ENCODE measurements around the gene PTGES3L. TPM values are rescaled to one million over a fixed set of nuclear protein-coding genes. Genes with fewer than 3 reads are reported as not detected.

The PTGES3L gene
- total RNA-seq, 1 experiment from 2014 or later = 0.74 TPM

DNA sequence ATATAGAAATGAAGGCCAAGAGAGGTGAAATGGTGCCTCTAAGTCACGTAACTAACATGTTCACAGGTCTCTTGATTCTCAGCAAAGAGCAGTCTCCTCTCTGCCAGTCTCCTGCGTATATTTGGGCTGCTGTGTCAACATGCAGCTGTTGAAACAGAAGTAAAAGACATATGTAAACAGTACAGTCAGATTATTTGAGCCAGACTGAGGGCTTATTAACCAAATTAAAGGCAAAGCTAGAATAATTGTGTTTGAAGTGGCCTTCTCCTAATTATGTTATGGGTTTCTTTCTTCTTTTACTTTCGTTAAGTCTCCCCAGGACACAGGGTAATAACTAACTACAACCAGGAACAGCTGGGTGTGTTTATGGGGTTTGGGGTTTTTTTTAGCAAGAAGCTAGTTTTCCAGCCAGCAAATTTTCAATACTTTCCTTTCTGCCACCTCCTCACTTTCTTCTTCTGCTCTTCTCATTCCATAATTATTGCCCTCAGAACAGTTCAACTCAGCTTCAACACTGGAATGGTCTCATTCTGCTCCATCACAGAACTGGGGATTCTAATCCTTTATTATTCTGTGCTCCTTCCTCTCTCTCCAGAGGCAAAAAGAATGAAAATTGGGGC, 60.9 kb downstream of the PTGES3L start:
- in situ Hi-C loops (cut with HindIII; ENCODE audit: low pct_unique_long_range_greater_than_20kb, low sequenced_read_pairs) = no loop called here
- H3K9me3 ChIP-seq (ENCODE audit: control insufficient read depth, insufficient read depth, low read depth, low read length) = no peaks in the 10 kb centered on the region
- no peak overlapping the region for H3K4me3 ChIP-seq (ENCODE audit: low read depth in 2 of 2, low read length in 2 of 2)
- H3K4me1 ChIP-seq (ENCODE audit: control insufficient read depth, insufficient read depth, low read length) = no peaks in the 10 kb centered on the region
- no peak for DNase-seq (ENCODE audit: low read depth, low spot score)
- POLR2A ChIA-PET = interaction anchor here (0.7 kb wide), 1 partner anchor 10 kb away, joined by 7 read pairs; no protein-coding TSS in a partner anchor
- CTCF ChIA-PET = no interaction called here
- no peak for ATAC-seq
- intact Hi-C loops (cut with micrococcal nuclease; ENCODE audit: unreplicated experiment) = no loop called here
- no peaks in the 10 kb centered on the region for H3K36me3 ChIP-seq (ENCODE audit: control insufficient read depth, insufficient read depth, low read length)
- H3K27ac ChIP-seq (ENCODE audit: low read length) = no peak overlapping the region
- no TSS peak for BruUV-seq (replicated peaks)
- TF ChIP-seq, protein P1, sequence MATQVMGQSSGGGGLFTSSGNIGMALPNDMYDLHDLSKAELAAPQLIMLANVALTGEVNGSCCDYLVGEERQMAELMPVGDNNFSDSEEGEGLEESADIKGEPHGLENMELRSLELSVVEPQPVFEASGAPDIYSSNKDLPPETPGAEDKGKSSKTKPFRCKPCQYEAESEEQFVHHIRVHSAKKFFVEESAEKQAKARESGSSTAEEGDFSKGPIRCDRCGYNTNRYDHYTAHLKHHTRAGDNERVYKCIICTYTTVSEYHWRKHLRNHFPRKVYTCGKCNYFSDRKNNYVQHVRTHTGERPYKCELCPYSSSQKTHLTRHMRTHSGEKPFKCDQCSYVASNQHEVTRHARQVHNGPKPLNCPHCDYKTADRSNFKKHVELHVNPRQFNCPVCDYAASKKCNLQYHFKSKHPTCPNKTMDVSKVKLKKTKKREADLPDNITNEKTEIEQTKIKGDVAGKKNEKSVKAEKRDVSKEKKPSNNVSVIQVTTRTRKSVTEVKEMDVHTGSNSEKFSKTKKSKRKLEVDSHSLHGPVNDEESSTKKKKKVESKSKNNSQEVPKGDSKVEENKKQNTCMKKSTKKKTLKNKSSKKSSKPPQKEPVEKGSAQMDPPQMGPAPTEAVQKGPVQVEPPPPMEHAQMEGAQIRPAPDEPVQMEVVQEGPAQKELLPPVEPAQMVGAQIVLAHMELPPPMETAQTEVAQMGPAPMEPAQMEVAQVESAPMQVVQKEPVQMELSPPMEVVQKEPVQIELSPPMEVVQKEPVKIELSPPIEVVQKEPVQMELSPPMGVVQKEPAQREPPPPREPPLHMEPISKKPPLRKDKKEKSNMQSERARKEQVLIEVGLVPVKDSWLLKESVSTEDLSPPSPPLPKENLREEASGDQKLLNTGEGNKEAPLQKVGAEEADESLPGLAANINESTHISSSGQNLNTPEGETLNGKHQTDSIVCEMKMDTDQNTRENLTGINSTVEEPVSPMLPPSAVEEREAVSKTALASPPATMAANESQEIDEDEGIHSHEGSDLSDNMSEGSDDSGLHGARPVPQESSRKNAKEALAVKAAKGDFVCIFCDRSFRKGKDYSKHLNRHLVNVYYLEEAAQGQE (IDR thresholded peaks at IDR 0.05; ENCODE audit: insufficient read depth in 1 of 2, low read depth in 2 of 2, low read length in 1 of 2) = no peak
- TF ChIP-seq SIN3A (IDR thresholded peaks at IDR 0.05; ENCODE audit: borderline replicate concordance, insufficient read depth, low read depth, low read length) (no peak), POLR2AphosphoS5 (IDR thresholded peaks at IDR 0.05; ENCODE audit: low read depth, low read length) (no peak), TCF7L2 (IDR thresholded peaks at IDR 0.05; ENCODE audit: low read depth, low read length) (no peak)
- TF ChIP-seq, protein P2, sequence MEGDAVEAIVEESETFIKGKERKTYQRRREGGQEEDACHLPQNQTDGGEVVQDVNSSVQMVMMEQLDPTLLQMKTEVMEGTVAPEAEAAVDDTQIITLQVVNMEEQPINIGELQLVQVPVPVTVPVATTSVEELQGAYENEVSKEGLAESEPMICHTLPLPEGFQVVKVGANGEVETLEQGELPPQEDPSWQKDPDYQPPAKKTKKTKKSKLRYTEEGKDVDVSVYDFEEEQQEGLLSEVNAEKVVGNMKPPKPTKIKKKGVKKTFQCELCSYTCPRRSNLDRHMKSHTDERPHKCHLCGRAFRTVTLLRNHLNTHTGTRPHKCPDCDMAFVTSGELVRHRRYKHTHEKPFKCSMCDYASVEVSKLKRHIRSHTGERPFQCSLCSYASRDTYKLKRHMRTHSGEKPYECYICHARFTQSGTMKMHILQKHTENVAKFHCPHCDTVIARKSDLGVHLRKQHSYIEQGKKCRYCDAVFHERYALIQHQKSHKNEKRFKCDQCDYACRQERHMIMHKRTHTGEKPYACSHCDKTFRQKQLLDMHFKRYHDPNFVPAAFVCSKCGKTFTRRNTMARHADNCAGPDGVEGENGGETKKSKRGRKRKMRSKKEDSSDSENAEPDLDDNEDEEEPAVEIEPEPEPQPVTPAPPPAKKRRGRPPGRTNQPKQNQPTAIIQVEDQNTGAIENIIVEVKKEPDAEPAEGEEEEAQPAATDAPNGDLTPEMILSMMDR (IDR thresholded peaks at IDR 0.05) = no peak
- no peaks in the 10 kb centered on the region for H3K27me3 ChIP-seq (ENCODE audit: control insufficient read depth, insufficient read depth, low read length)

Other genes starting within 250 kb of the PTGES3L start
- 17.7 TPM for gene EZH1, start 235.0 kb downstream of the PTGES3L start, total RNA-seq (2021; ENCODE audit: unreplicated experiment)
- gene RAMP2, start 218.9 kb downstream of the PTGES3L start, total RNA-seq (2021; ENCODE audit: unreplicated experiment) = 1.1 TPM
- 37.7 TPM for gene VPS25, start 206.6 kb downstream of the PTGES3L start, total RNA-seq (2021; ENCODE audit: unreplicated experiment)
- gene WNK4, start 199.5 kb downstream of the PTGES3L start, total RNA-seq (2021; ENCODE audit: unreplicated experiment) = 3.5 TPM
- gene COA3, start 181.4 kb downstream of the PTGES3L start, total RNA-seq (2021; ENCODE audit: unreplicated experiment) = 48.8 TPM
- 0.13 TPM for gene CNTD1, start 181.2 kb downstream of the PTGES3L start, total RNA-seq (2021; ENCODE audit: unreplicated experiment)
- gene BECN1, start 155.8 kb downstream of the PTGES3L start, total RNA-seq (2021; ENCODE audit: unreplicated experiment) = 61.8 TPM
- gene PSME3, start 146.7 kb downstream of the PTGES3L start, total RNA-seq (2021; ENCODE audit: unreplicated experiment) = 110 TPM
- gene AOC2, start 135.5 kb downstream of the PTGES3L start, total RNA-seq (2021; ENCODE audit: unreplicated experiment) = 0.85 TPM
- gene AOC3, start 128.9 kb downstream of the PTGES3L start, total RNA-seq (2021; ENCODE audit: unreplicated experiment) = 0.21 TPM
- 0.08 TPM for gene G6PC1, start 79.3 kb downstream of the PTGES3L start, total RNA-seq (2021; ENCODE audit: unreplicated experiment)
- 23.5 TPM for gene AARSD1, start 15.6 kb downstream of the PTGES3L start, total RNA-seq (2021; ENCODE audit: unreplicated experiment)
- 11.2 TPM for gene RUNDC1, start 485 bp upstream of the PTGES3L start, total RNA-seq (2021; ENCODE audit: unreplicated experiment)
- 513 TPM for gene RPL27, start 18.3 kb upstream of the PTGES3L start, total RNA-seq (2021; ENCODE audit: unreplicated experiment)
- 42.6 TPM for gene IFI35, start 26.7 kb upstream of the PTGES3L start, total RNA-seq (2021; ENCODE audit: unreplicated experiment)
- gene VAT1, start 42.3 kb upstream of the PTGES3L start, total RNA-seq (2021; ENCODE audit: unreplicated experiment) = 169 TPM
- gene RND2, start 45.2 kb upstream of the PTGES3L start, total RNA-seq (2021; ENCODE audit: unreplicated experiment) = 0.59 TPM
- gene BRCA1, start 145.3 kb upstream of the PTGES3L start, total RNA-seq (2021; ENCODE audit: unreplicated experiment) = 29.9 TPM
- gene NBR1, start 191.1 kb upstream of the PTGES3L start, total RNA-seq (2021; ENCODE audit: unreplicated experiment) = 36.6 TPM
- 3.5 TPM for gene TMEM106A, start 231.8 kb upstream of the PTGES3L start, total RNA-seq (2021; ENCODE audit: unreplicated experiment)
- gene CCDC200, start 248.5 kb upstream of the PTGES3L start, total RNA-seq (2021; ENCODE audit: unreplicated experiment) = not detected